Measurements from ENCODE around the gene SPATA6L. TPM values are rescaled to one million over a fixed set of nuclear protein-coding genes. Genes with fewer than 3 reads are reported as not detected.
"Not testable (repeated sequence)": the region's sequence is repeated elsewhere in the genome, so short reads cannot be mapped to it uniquely, and the experiment has no call there.

SPATA6L gene
- total RNA-seq, 4 donors from 2014 or later: 0.51 to 13.6 (median 6.5) TPM

DNA sequence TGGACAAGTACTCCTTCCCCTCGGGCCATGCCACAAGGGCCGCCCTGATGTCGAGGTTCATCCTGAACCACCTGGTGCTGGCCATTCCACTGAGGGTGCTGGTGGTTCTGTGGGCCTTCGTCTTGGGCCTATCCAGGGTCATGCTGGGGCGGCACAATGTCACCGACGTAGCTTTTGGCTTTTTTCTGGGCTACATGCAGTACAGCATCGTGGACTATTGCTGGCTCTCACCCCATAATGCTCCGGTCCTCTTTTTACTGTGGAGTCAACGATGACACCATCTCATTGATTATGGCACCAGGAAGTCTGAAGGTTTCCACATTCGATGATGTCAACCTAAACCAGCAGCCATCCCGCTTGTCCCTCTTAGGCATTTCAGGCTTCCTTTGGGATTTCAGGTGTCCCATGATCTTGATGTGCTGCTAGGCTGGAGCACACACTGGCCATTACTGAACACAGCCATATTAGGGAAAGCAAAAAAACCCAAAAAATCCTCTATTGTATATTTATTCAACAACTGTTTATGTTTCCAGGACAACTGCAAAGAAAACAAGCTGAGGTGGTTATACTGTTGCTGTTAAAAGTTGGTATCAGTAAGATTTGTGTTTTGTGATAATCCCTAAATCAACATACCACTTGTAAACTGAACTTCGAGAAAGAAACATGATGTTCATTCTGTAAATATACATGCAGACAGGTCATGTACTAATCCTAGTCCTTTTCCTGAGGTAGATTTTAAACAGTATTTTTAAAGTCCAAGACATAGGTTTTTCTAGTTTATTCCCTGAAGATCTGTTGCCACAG, 3.1 kb downstream of the SPATA6L start:
- peak overlapping the region; percentile 49 to 85 for H3K4me3 ChIP-seq
- no peaks in the 10 kb centered on the region for H3K4me1 ChIP-seq
- no peak for TF ChIP-seq POLR2A (IDR thresholded peaks at IDR 0.05)
- TF ChIP-seq, protein P1, sequence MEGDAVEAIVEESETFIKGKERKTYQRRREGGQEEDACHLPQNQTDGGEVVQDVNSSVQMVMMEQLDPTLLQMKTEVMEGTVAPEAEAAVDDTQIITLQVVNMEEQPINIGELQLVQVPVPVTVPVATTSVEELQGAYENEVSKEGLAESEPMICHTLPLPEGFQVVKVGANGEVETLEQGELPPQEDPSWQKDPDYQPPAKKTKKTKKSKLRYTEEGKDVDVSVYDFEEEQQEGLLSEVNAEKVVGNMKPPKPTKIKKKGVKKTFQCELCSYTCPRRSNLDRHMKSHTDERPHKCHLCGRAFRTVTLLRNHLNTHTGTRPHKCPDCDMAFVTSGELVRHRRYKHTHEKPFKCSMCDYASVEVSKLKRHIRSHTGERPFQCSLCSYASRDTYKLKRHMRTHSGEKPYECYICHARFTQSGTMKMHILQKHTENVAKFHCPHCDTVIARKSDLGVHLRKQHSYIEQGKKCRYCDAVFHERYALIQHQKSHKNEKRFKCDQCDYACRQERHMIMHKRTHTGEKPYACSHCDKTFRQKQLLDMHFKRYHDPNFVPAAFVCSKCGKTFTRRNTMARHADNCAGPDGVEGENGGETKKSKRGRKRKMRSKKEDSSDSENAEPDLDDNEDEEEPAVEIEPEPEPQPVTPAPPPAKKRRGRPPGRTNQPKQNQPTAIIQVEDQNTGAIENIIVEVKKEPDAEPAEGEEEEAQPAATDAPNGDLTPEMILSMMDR (IDR thresholded peaks at IDR 0.05): no peak
- no peak for DNase-seq
- intact Hi-C loops (cut with DNase I; ENCODE audit: low total_unique reads): no loop called here
- H3K36me3 ChIP-seq: no peaks in the 10 kb centered on the region
- H3K27ac ChIP-seq: peak overlapping the region; percentile 68 to 86
- H3K9me3 ChIP-seq: no peaks in the 10 kb centered on the region
- H3K27me3 ChIP-seq: no peaks in the 10 kb centered on the region

- peak; percentile 54 to 61 for TF ChIP-seq POLR2A (IDR thresholded peaks at IDR 0.05)
- TF ChIP-seq, protein P1 (IDR thresholded peaks at IDR 0.05): peak; percentile 57 to 80 (median 75)
- Histone ChIP-seq H3K27ac (peak within 1 kb of the TSS; percentile 68 to 86), H3K4me3 (peak within 1 kb of the TSS; percentile 49 to 85), H3K9me3 (no peaks in the 10 kb centered on the region), H3K27me3 (no peaks in the 10 kb centered on the region), H3K36me3 (no peaks in the 10 kb centered on the region), H3K4me1 (no peaks in the 10 kb centered on the region)
- intact Hi-C loops (cut with DNase I; ENCODE audit: low total_unique reads): no loop called here
- peak; percentile 85 to 87 for DNase-seq
Observed at GRCh38 chr9:4662108-4662988, 3.9 kb downstream of the SPATA6L start, which contains the start of gene PLPP6. Gene PLPP6 (plus strand): TSS chr9:4662294. CDS start chr9:4662376, 82 bp downstream.

- Histone ChIP-seq H3K4me3 (peak overlapping the region; percentile 49 to 85), H3K9me3 (no peaks in the 10 kb centered on the region), H3K27me3 (no peaks in the 10 kb centered on the region), H3K27ac (peak overlapping the region; percentile 68 to 86), H3K36me3 (no peaks in the 10 kb centered on the region), H3K4me1 (no peaks in the 10 kb centered on the region)
- DNase-seq: no peak
- intact Hi-C loops (cut with DNase I; ENCODE audit: low total_unique reads): no loop called here
- TF ChIP-seq POLR2A (IDR thresholded peaks at IDR 0.05): no peak
Observed at GRCh38 chr9:4661611-4662010, 4.7 kb downstream of the SPATA6L start.

- H3K27ac ChIP-seq: no peak overlapping the region
- no peak for DNase-seq
- no peaks in the 10 kb centered on the region for H3K4me1 ChIP-seq
- intact Hi-C loops (cut with DNase I; ENCODE audit: low total_unique reads): no loop called here
- no peak overlapping the region for H3K4me3 ChIP-seq
- TF ChIP-seq, protein P1 (IDR thresholded peaks at IDR 0.05): no peak
- no peak for TF ChIP-seq POLR2A (IDR thresholded peaks at IDR 0.05)
- H3K27me3 ChIP-seq: no peaks in the 10 kb centered on the region
- H3K9me3 ChIP-seq: no peaks in the 10 kb centered on the region
- H3K36me3 ChIP-seq: no peaks in the 10 kb centered on the region
Observed at GRCh38 chr9:4661165-4661564, 5.1 kb downstream of the SPATA6L start.

GRCh38 chr9:4660665-4661064, 5.6 kb downstream of the SPATA6L start:
- intact Hi-C loops (cut with DNase I; ENCODE audit: low total_unique reads); H3K27ac ChIP-seq; H3K36me3 ChIP-seq; H3K4me3 ChIP-seq; DNase-seq; H3K9me3 ChIP-seq; H3K4me1 ChIP-seq; H3K27me3 ChIP-seq: not testable (repeated sequence)
